ENCODE measurements around the gene NUP210L. TPM values are rescaled to one million over a fixed set of nuclear protein-coding genes. Genes with fewer than 3 reads are reported as not detected.

The NUP210L gene
- polyA plus RNA-seq (ENCODE audit: insufficient read length in 4 of 4): under 1 TPM; 0.06 to 0.14 (median 0.09) TPM

DNA sequence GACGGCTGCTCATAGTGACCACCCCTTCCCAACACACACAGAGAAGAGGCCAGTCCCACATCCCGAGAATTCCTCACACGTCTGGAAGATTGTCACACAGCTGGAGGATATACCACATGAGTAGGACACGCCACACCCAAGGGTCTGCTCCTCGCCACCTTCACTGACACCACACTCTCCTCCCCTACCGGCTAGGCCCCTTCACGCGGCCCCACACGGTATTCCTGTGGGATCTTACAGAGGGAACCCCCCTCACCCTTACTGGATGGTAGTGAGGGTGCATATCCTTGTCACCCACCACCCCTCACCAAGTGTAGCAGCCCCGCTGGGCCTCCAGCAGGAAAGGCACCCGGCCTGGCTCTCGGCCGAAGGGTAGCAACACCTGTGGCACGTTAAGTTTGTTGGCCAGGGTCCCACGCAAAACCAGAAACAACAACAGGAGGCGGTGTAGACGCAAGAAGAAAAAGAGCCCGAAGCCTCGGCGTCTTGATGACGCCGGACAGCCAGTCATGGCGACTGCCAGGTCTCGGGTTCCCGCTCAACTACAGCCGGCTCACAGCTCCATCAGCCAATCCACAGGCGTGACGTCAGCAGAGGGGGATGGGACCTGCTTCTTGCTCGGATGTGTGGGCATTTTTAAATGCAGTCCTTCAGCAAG is at the start of gene NUP210L:
Gene NUP210L, minus strand, starts transcription at position 540 of the 658 bp plus-strand sequence.
- DNase-seq (ENCODE audit: low read depth in 4 of 4, low spot score in 3 of 4): peak in 1 of 4 donors; percentile 19

DNA sequence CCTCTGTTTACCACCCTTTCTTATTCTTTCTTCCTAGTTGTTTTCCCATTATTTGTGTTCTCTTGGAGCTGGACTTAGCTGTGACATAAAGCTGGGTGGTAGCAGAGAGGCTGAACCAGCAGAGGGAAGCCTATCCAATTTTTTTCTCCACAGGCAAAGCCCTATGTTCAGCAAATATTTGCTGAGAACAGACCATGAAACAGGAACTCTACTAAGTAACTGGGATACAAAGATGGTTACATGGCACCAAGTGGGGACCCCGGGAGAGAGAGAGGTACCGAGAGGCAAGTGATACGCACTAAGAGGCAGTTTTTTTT is 44.6 kb upstream of the NUP210L start:
- no peak for DNase-seq (ENCODE audit: low read depth in 4 of 4, low spot score in 3 of 4)

DNA sequence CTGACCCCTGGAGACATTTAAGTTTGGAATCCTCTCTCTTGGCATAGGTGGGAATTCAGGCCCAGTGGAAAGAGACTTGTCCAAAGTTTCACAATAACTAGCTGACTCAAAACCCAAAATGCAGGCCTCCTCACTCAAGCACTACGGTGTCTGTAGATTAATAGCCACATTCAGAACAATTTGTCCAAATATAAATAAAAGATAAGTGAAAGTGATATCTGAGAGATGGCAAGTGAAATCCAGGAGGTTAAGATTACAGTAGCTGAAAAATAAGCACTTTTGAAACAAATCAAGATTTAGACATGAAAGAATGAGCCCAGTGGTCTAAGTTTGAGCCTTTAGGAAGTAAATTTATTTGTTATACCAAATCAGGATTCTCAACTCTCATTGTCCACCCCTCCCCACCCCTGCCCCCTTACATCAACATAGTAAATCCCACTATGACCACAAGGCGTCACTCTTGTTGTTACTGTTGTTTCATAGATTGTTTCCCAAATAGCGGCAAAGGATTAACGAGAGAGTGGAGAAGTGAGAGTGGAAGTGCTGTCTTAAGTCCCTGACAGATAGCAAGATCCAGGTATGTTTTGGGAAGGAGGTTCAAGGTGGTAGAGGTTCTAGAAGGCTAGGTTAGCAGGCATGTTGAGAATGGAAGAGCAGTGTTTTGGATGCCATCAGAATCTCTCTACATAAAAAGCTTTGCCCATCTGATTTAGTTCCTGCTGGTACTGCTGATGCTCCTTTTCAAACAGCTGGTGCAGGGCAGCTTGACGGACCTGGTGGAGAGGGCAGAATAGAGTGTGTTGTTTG is 44.1 kb upstream of the NUP210L start:
- peak in 1 of 4 donors; percentile 66 for DNase-seq (ENCODE audit: low read depth in 4 of 4, low spot score in 3 of 4)

DNA sequence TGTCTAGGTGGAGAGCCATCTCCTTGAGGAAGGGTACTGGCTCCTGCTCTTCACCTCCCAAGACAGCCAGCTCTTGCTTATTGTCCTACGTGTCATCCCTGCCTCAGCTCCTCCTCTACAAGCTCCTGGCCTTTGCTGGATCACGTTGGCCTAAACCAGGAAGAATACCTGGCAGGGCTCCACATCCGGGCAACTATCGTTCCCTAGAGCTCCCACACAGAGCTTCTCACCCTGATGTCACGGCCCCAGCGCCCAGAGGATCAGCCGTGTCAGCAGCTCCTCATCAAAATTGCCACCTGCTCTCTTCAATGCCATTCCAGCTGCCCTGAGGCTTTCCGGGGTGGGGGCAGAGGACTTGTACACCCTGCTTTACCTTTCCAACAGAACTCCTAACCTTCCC is 38.9 kb upstream of the NUP210L start:
- no peak for DNase-seq (ENCODE audit: low read depth in 4 of 4, low spot score in 3 of 4)

- DNase-seq (ENCODE audit: low read depth in 4 of 4, low spot score in 3 of 4): no peak
These were observed 37.6 kb upstream of the NUP210L start for GRCh38 chr1:154192476-154192875.

- DNase-seq (ENCODE audit: low read depth in 4 of 4, low spot score in 3 of 4): no peak
These were observed 37.2 kb upstream of the NUP210L start, which contains the start of gene TPM3 for GRCh38 chr1:154191990-154192461. Gene TPM3, minus strand, starts transcription at chr1:154192100. Its CDS starts 82 bp downstream, at chr1:154192018.

GRCh38 chr1:154190550-154190949 is 35.7 kb upstream of the NUP210L start:
- DNase-seq (ENCODE audit: low read depth in 4 of 4, low spot score in 3 of 4): no peak

- DNase-seq (ENCODE audit: low read depth in 4 of 4, low spot score in 3 of 4): no peak
These were observed 32.1 kb upstream of the NUP210L start for GRCh38 chr1:154186852-154187501.

- no peak for DNase-seq (ENCODE audit: low read depth in 4 of 4, low spot score in 3 of 4)
These were observed 31.3 kb upstream of the NUP210L start for GRCh38 chr1:154186177-154186576.

- peak; percentile 78 to 89 (median 86) for DNase-seq (ENCODE audit: low read depth in 4 of 4, low spot score in 3 of 4)
These were observed 28.4 kb upstream of the NUP210L start for GRCh38 chr1:154183046-154183915.

GRCh38 chr1:154182344-154183045 is 27.6 kb upstream of the NUP210L start:
- DNase-seq (ENCODE audit: low read depth in 4 of 4, low spot score in 3 of 4): peak in 2 of 4 donors; percentile 25 to 29

DNA sequence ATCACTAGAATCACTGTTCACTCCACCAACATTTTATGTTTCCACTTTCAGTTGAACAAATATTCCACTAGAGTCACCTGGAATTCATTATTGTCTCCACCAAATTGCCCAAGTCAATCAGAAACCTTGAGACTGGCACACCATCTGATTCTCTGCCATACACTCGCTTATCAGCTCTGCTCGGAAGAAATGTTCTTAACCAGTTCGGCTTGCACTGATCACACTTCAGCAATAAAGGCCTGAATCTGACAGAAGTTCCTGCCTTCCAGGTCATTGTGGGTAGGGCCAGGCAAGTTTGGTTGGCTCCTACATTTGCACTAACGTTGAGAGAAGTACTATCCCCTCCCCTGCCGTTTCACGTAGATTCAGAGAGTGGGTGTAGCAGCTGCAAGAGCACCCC is 27.1 kb upstream of the NUP210L start:
- no peak for DNase-seq (ENCODE audit: low read depth in 4 of 4, low spot score in 3 of 4)

DNA sequence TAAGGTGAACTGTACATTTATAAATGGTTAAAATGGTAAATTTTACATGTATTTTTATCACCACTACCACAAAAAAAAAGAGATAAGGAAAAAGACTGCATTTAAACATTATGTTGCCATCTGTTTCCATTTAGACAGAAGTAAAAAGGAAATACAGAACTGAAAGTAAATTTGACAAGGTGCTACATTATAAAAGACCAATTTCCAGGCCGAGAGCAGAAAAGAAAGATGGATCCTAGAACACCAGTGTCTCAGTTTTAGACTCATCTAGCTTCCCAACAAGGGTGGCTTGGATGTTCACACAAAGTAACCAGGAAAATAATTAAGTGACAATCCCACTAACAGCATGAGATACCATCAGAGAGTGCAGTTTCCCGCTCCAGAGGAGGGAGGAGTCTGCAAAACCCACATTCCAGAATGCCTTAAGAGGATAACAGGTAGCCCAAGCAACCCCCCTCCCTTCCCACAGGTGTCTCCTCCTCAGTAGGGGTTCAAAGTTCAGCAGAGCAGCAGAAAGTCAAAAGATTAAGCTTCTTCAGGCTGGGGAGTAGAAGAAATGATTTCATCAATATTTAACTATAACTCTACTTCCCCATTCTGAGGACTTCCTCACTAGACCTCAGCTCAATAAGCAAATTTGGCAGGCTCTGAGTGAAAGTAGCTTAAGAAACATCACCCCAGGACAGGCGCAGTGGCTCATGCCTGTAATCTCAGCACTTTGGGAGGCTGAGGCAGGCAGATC is 25.2 kb upstream of the NUP210L start:
- DNase-seq (ENCODE audit: low read depth in 4 of 4, low spot score in 3 of 4): no peak

DNA sequence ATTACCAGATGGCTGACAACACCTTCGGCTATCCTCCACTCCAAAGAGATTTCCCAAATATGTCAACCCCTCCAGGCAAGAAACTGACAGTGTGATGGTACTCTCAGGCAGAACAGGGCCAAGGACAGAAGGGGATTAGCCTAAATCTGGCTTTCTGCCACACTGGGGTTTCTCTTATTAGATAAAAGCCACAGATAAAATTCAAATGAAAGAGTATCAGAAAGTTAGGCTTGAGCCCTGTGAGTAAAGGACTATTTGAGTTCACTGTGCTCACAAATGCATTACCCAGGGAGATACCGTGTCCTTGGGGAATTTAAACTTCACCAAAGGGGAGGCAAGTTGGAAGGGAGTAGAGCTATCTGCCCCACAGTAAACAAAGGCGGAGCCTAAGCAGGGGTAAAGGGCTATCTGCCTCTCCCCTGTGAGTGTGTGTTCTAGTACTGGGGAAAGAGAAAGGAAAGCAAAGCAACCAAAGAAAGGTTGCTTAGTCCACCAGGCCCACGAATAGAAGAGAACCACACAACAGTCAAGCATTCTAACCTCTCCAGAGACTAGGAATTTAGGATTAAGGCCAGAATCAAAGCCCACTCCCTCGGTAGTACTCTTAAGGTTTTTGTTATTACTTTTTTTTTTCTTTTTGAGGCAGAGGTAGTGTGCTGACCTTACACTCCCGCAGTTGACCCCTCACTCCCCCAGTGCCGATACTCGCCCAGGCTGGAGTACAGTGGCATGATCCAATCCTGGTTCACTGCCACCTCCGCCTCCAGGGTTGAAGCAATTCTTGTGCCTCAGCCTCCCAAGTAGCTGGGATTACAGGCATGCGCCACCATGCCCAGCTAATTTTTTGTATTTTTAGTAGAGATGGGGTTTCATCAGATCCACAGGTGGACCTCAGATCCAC is 24.3 kb upstream of the NUP210L start:
- no peak for DNase-seq (ENCODE audit: low read depth in 4 of 4, low spot score in 3 of 4)

DNA sequence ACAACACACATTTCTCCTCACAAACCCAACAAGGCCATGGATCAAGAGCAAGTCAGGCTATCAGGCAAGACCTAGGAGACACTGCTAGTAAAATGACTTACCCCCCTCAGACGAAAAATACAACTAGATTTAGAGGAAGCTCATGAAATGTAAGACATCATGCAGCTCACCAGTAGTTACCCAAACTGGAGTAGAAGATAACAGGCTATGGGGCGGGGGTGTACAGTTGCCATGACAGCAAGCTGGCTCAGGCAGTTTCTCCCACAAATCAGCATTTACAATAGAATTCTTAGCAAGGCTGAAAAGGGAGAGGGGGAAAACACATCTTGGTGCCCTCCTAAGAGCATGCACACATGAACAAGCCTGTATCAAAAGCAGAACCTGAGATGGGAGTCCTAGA is 23.1 kb upstream of the NUP210L start:
- DNase-seq (ENCODE audit: low read depth in 4 of 4, low spot score in 3 of 4): no peak

DNA sequence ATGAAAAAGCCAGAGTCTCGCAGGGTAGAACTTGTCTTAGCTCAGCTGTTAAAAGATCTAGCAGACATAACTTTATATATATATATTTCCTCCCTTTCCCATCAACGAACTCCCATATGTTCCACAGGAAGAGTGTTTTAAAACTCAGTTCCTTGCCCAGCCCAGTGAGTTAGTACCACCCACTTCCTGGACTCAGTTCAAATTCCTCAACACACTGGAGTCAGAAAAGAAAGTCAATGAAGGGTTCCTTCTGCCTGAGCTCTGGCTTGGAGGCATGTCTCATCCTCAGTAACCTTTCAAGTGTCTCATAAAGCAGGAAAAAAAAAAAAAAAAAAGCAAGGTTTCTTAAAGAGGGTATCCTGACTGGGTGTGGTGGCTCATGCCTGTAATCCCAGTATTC is 21.5 kb upstream of the NUP210L start:
- DNase-seq (ENCODE audit: low read depth in 4 of 4, low spot score in 3 of 4): peak in 1 of 4 donors; percentile 21

DNA sequence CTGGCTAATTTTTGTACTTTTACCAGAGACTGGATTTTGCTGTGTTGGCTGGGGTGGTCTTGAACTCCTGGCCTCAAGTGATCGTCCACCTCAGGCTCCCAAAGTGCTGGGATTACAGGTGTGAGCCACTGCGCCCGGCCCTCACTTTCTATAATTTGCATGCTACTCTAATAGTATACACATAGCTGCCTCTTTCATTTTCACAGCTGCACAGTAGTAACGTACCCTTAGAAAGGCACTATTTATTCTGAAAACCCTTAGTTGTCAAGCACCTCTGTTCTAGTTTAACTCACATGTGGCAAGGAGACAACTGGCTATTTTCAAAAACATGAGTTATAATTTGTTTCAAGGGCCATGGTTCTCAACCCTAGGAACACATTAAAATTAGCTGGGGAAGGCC is 19.8 kb upstream of the NUP210L start:
- DNase-seq (ENCODE audit: low read depth in 4 of 4, low spot score in 3 of 4): no peak

GRCh38 chr1:154171880-154172279 is 17.0 kb upstream of the NUP210L start:
- DNase-seq (ENCODE audit: low read depth in 4 of 4, low spot score in 3 of 4): no peak
